Adrenal gland (tissue), 12 donors: ENCODE measurements around the gene EFNA4. TPM values are rescaled to one million over a fixed set of nuclear protein-coding genes. Genes with fewer than 3 reads are reported as not detected.

Experiments used
- DNase-seq, 7 donors: peaks; one replicate each; pipeline ENCODE4 v3.0.0-alpha.2; 2019 to 2020
- H3K27ac ChIP-seq, 5 donors: fragments of 200-600 bp; sonication (generic) in 4 of 5; 1 replicate in 3 of 5; 2 replicates in 2 of 5; pipeline versions ENCODE4 v1.5.1 to v1.8.0; 2016 to 2020; ENCODE audit warnings: mild to moderate bottlenecking in 1 of 5
- H3K27me3 ChIP-seq: fragments of 200-600 bp; 2 replicates; pipeline ENCODE4 v1.8.0; 2021
- H3K36me3 ChIP-seq, 2 donors: fragments of 200-600 bp; replicated peaks in 1 of 2; 1 replicate in 1 of 2; 2 replicates in 1 of 2; pipeline versions ENCODE4 v1.5.1 to v1.8.0; 2018 to 2022
- H3K4me1 ChIP-seq, 2 donors: fragments of 200-600 bp; replicated peaks in 1 of 2; 1 replicate in 1 of 2; 2 replicates in 1 of 2; pipeline versions ENCODE4 v1.5.1 to v1.8.0; 2018 to 2021
- H3K4me3 ChIP-seq, 4 donors: fragments of 200-600 bp; sonication (generic) in 3 of 4; one replicate each; pipeline ENCODE4 v1.5.1; 2016 to 2018
- H3K9me3 ChIP-seq, 3 donors: fragments of 200-600 bp; sonication (generic) in 1 of 3; replicated peaks in 1 of 3; 1 replicate in 2 of 3; 2 replicates in 1 of 3; pipeline versions ENCODE4 v1.5.1 to v1.8.0; 2016 to 2021
- CTCF ChIP-seq, 6 experiments: fragments of 450-650 bp in 4 of 6; fragments of 200-600 bp in 2 of 6; sonication (generic) in 1 of 6; IDR thresholded peaks; 1 replicate in 5 of 6; 2 replicates in 1 of 6; pipeline versions ENCODE4 v1.5.1 to v1.8.0; 2016 to 2021; ENCODE audit warnings: antibody characterized with exemption in 6 of 6, mild to moderate bottlenecking in 2 of 6, moderate library complexity in 1 of 6
- POLR2A ChIP-seq, 2 donors: fragments of 450-650 bp; IDR thresholded peaks; one replicate each; pipeline ENCODE4 v1.6.1; 2017; ENCODE audit warnings: antibody characterized with exemption in 2 of 2, mild to moderate bottlenecking in 2 of 2, moderate library complexity in 1 of 2
- WGBS, 4 donors: extraction: QIAGEN DNeasy Blood & Tissue Kit in 2 of 4; methylation state at CpG; one replicate each; pipeline versions ENCODE4 v1.1.5 to v1.1.7; 2013 to 2017; 5-methylcytosine and 5-hydroxymethylcytosine counted together
- intact Hi-C, 2 donors: fragments of 100-400 bp; cut with DNase I; formaldehyde crosslinking; loops; one replicate each; pipeline versions ENCODE4 v1.14.1 to v1.15.0; 2022 to 2023
- polyA plus RNA-seq, 3 donors: library from polyadenylated mRNA; stranded (reverse); fragments of 200-250 nt in 2 of 3; fragments of 350-450 nt in 1 of 3; fragmentation: Illumina TruSeq in 1 of 3; extraction: RNeasy Lipid Tissue Mini Kit (QIAGEN cat#74804) in 1 of 3; gene quantifications; one replicate each; pipeline ENCODE4 v1.2.3, GENCODE V29; 2013 to 2014
- total RNA-seq, 9 donors: library from RNA; depleted of rRNA in 4 of 9; stranded (reverse); fragments of >200 nt in 4 of 9; fragments of 120-200 nt in 1 of 9; fragmentation: NEBNext Ultra II Directional in 1 of 9; extraction: Animal tissue kit (Norgen Biotek cat#: 25700) in 1 of 9; gene quantifications; one replicate each; pipeline versions ENCODE4 v1.1.0 to v1.2.4, GENCODE V29; 2013 to 2023
- donor health status: healthy with polysubstance abuse.
- donor health status: Bipolar disorder and iron deficiency.
- donor health status: DM: yes; HTN: yes; CAD: no.
- donor health status: DM: no; HTN: no; CAD: no.
- donor health status: DM: no; HTN: no; CAD: no.
- donor health status: DM: yes; HTN: yes; CAD: no.

The EFNA4 gene
- total and polyA plus RNA-seq, 12 donors = 3.5 to 28.7 (median 12.4) TPM

DNA sequence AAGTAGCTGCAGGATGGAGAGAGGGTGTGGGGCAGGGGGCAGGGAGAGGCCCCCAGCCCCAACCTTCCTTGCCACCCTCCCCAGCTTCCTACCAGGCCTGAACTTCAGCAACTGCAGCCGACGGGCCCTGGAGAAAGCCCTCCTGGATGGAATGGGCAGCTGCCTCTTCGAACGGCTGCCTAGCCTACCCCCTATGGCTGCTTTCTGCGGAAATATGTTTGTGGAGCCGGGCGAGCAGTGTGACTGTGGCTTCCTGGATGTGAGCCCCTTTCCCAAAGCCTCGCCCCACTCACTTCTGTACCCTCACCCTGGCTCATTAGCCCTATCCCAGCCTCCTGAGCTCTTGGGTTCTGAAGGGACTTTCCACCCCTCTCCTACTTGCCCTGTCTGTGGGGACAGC lies 6.4 kb upstream of the EFNA4 start:
- intact Hi-C loops = no loop called here
- peaks cover 0 to 46% of the 10 kb centered on the region in 2 donors for H3K36me3 ChIP-seq
- 92 to 97% (median 94%) methylated on average over 3 to 8 of the region's 8 CpGs for WGBS, 4 donors

DNA sequence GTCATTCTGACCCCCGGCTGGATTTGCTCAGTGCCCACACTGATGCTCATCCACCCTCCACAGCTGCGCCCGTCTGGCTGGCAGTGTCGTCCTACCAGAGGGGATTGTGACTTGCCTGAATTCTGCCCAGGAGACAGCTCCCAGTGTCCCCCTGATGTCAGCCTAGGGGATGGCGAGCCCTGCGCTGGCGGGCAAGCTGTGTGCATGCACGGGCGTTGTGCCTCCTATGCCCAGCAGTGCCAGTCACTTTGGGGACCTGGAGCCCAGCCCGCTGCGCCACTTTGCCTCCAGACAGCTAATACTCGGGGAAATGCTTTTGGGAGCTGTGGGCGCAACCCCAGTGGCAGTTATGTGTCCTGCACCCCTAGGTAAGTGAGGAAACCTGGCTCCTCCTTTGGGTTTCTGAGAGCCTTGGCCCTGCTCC lies 5.7 kb upstream of the EFNA4 start:
- Histone ChIP-seq H3K27me3 (no peaks in the 10 kb centered on the region), H3K36me3 (peaks cover 0 to 46% of the 10 kb centered on the region in 2 donors), H3K27ac (no peak overlapping the region), H3K9me3 (no peaks in the 10 kb centered on the region), H3K4me3 (no peak overlapping the region), H3K4me1 (peaks cover 5 to 14% of the 10 kb centered on the region in 2 donors)
- no peak for DNase-seq
- intact Hi-C loops = no loop called here
- no peak for TF ChIP-seq CTCF (IDR thresholded peaks at IDR 0.05)
- TF ChIP-seq POLR2A (IDR thresholded peaks at IDR 0.05) = no peak
- WGBS, 4 donors = 92 to 94% (median 93%) methylated on average over 5 to 13 of the region's 13 CpGs; no CpG with 5 or more reads in 1 of the 4 donors

More for the DNA sequence above, 6.4 kb upstream of the EFNA4 start:
- Histone ChIP-seq H3K4me1 (peaks cover 0 to 12% of the 10 kb centered on the region in 2 donors), H3K4me3 (no peak overlapping the region), H3K27ac (no peak overlapping the region), H3K9me3 (no peaks in the 10 kb centered on the region), H3K27me3 (no peaks in the 10 kb centered on the region)
- TF ChIP-seq CTCF (IDR thresholded peaks at IDR 0.05) (no peak), POLR2A (IDR thresholded peaks at IDR 0.05) (no peak)
- DNase-seq = no peak

GRCh38 chr1:155060736-155061135 lies 2.8 kb upstream of the EFNA4 start:
- TF ChIP-seq CTCF (IDR thresholded peaks at IDR 0.05) (no peak), POLR2A (IDR thresholded peaks at IDR 0.05) (no peak)
- Histone ChIP-seq H3K9me3 (no peaks in the 10 kb centered on the region), H3K4me1 (peaks cover 11 to 36% of the 10 kb centered on the region in 2 donors), H3K4me3 (no peak overlapping the region), H3K27ac (no peak overlapping the region), H3K36me3 (peaks cover 0 to 30% of the 10 kb centered on the region in 2 donors), H3K27me3 (no peaks in the 10 kb centered on the region)
- DNase-seq = peak in 1 of 7 donors; percentile 20
- 74 to 90% (median 84%) methylated on average over 5 to 8 of the region's 8 CpGs for WGBS, 4 donors
- intact Hi-C loops = loop anchor here in 1 of 2 donors (5.0 kb wide), 1 partner anchor 153 kb away; no protein-coding TSS in a partner anchor

- TF ChIP-seq POLR2A (IDR thresholded peaks at IDR 0.05) = no peak
- TF ChIP-seq CTCF (IDR thresholded peaks at IDR 0.05) = peak; percentile 97 to 99 (median 98)
- no peak overlapping the region for H3K27ac ChIP-seq
- peaks cover 11 to 36% of the 10 kb centered on the region in 2 donors for H3K4me1 ChIP-seq
- 17 to 29% (median 23%) methylated on average over 16 to 21 of the region's 21 CpGs for WGBS, 4 donors
- DNase-seq = peak; percentile 90 to 96 (median 92)
- no peaks in the 10 kb centered on the region for H3K27me3 ChIP-seq
- intact Hi-C loops = loop anchor here in 1 of 2 donors (2.0 to 5.0 kb wide), 2 partner anchors 23 to 154 kb away; no protein-coding TSS in a partner anchor
- peaks cover 0 to 23% of the 10 kb centered on the region in 2 donors for H3K36me3 ChIP-seq
- no peaks in the 10 kb centered on the region for H3K9me3 ChIP-seq
- H3K4me3 ChIP-seq = no peak overlapping the region
Observed at GRCh38 chr1:155061381-155062150, 2.0 kb upstream of the EFNA4 start.
